ENCODE measurements around the gene MCUR1.
A peak's percentile ranks its signal among the peaks of the same experiment; 100 is the strongest.
"Not testable (repeated sequence)": the region's sequence is repeated elsewhere in the genome, so short reads cannot be mapped to it uniquely, and the experiment has no call there.

The MCUR1 gene, protein sequence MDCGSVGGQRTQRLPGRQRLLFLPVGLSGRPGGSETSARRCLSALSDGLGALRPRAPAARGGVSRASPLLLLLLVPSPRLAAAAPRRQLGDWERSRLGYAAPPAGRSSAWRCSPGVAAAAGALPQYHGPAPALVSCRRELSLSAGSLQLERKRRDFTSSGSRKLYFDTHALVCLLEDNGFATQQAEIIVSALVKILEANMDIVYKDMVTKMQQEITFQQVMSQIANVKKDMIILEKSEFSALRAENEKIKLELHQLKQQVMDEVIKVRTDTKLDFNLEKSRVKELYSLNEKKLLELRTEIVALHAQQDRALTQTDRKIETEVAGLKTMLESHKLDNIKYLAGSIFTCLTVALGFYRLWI

DNA sequence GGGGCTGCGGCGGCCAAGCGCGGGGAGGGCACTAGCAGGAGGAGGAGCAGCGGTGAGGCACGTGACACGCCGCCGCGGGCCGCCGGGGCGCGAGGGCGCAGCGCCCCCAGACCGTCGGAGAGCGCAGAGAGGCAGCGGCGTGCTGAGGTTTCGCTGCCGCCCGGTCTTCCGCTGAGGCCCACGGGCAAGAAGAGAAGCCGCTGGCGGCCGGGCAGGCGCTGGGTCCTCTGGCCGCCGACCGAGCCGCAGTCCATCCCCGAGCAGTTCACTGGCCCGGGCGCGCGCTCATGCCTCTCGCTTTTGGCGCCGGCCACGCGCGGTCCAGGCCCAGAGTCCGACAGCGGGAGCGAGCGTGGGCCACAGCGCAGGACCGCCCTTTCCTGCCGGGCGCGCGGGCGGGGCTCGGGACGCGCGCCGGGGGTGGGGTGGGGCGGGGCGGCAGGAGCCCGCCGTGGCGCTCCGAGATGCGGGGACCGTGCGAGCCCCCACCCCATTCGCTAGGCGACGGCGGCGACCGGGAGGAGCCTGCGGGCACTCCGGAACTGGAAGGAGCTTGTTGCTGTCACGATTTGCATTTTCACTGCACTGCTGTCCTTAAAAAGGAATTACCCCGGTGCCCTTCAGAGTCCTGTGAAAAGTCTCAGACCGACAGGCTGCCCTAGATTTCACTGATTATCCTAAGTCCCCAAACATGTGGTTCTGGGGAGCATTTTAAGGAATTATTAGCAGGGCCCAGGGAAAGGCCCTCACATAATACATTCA, at the start of gene MCUR1:
MCUR1 (minus strand) TSS at position 382 of the 762 bp plus-strand sequence; CDS start at position 254, 128 bp downstream.
- peak; percentile 49 to 61 for DNase-seq (ENCODE audit: low read depth in 2 of 2)

DNA sequence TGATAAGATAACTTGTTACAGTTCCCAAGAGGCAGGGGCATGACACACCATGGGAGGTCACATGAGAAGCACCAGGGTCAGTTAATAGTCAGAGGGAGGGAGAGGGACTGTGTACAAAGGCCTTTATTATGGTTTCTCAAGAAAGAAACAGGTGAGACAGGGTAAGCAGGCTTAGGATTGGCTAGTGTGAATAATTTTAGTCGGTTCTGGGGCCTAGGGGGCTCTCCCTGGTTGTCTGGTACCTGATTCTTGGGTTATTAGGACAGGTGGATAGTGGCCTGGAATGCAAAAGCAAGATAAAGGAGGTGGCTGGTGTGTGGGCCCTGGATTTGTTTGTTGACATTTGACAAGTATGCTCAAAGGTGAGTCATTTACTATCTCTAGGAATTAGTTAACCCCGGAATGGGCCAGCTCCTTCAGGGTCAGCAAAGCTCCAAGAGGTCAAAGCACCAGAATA, 49.4 kb upstream of the MCUR1 start:
- DNase-seq (ENCODE audit: low read depth in 2 of 2): no peak

GRCh38 chr6:13860556-13861185, 46.3 kb upstream of the MCUR1 start:
- DNase-seq (ENCODE audit: low read depth in 2 of 2): not testable (repeated sequence)

- DNase-seq (ENCODE audit: low read depth in 2 of 2): no peak
Measured at GRCh38 chr6:13859871-13860555, 45.7 kb upstream of the MCUR1 start.

GRCh38 chr6:13854716-13855250, 40.4 kb upstream of the MCUR1 start:
- DNase-seq (ENCODE audit: low read depth in 2 of 2): no peak

DNA sequence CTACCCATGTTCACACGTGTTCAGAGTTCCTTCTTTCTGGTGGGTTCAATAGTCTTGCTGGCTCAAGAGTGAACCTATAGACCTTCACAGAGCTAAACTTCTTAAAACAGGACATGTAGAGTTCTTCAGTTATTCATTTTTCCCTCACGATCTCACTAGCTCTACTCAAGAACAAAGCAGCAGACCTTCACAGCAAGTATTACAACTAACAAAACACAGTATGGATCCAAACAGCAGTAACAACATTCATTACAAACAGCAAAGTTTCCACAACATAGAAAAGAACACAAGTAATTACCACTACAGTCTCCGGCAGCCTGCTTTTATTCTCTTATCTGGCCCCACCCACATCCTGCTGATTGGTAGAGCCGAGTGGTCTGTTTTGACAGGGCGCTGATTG, 39.5 kb upstream of the MCUR1 start:
- DNase-seq (ENCODE audit: low read depth in 2 of 2): no peak

- DNase-seq (ENCODE audit: low read depth in 2 of 2): no peak
Measured at GRCh38 chr6:13851803-13852202, 37.4 kb upstream of the MCUR1 start.

GRCh38 chr6:13851330-13851729, 37.0 kb upstream of the MCUR1 start:
- DNase-seq (ENCODE audit: low read depth in 2 of 2): no peak

DNA sequence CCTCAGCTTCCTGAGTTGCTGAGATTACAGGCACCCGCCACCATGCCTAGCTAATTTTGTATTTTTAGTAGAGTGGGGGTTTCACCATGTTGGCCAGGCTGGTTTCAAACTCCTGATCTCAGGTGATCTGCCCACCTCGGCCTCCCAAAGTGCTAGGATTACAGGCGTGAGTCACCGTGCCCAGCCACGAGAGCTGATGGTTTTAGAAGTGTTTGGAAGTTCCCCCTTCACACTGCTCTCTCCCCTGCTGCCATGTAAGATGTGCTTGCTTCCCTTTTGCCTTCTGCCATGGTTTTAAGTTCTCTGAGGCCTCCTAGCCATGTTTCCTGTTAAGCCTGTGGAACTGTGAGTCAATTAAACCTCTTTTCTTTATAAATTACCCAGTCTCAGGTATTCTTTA, 36.3 kb upstream of the MCUR1 start:
- DNase-seq (ENCODE audit: low read depth in 2 of 2): not testable (repeated sequence)

- no peak for DNase-seq (ENCODE audit: low read depth in 2 of 2)
Measured at GRCh38 chr6:13848522-13849150, 34.3 kb upstream of the MCUR1 start.

GRCh38 chr6:13847326-13848050, 33.1 kb upstream of the MCUR1 start:
- no peak for DNase-seq (ENCODE audit: low read depth in 2 of 2)

DNA sequence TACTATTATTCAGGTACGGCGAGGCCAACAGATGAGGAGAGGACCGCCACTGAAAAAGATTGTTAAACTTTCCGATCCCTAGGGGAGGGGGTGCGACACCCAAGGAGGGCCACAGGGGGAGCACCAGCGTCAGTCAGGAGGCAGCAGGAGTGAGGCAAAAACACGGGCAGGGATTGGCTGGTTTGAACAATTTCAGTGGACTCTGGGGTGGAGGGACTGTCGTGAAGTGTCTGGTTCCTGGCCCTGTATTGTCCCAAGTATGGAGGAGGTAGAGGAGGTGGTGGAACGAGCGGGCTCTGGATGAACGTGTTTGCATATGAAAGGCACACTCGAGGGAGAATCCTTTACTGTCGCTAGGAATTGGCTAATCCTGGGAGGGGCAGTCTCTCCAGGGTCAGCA, 32.5 kb upstream of the MCUR1 start:
- DNase-seq (ENCODE audit: low read depth in 2 of 2): no peak

DNA sequence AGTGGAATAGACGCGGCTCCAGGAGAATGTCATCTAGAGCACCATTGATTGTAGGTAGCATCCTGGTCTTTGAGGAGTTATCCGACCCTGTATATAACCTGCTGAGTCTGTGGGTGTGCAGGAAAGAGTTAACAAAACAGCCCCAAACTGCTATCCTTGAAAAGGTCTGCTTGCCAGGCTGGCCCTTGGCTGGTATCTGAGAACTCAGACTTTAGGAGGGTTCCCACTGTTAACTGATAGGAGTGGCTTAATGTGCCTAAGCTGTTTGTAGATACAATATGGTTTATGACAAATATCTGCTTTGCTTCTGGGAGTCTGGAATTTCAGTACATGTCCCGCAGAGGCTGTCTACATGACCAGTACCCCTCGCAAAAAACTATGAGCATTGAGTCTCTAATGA, 27.6 kb upstream of the MCUR1 start:
- no peak for DNase-seq (ENCODE audit: low read depth in 2 of 2)

- no peak for DNase-seq (ENCODE audit: low read depth in 2 of 2)
Measured at GRCh38 chr6:13838616-13839015, 24.3 kb upstream of the MCUR1 start.

DNA sequence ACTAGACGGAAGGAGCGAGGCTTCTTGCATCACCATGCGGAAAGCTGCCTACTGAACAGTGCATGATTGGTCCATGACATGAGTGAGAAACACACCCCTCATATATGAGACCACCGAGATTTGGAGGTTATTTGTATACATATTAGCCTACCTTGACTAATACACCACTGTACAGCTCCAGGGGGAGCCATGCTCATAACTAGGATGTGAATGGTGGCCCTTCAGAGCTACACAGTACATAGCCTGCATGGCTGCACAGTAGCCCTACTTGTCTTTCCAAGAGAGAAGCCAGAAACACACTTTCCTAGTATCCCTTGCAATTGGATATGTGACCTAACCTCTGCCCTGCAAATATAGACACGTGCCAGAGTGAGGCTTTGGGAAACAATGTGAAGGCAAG, 21.8 kb upstream of the MCUR1 start:
- no peak for DNase-seq (ENCODE audit: low read depth in 2 of 2)

- DNase-seq (ENCODE audit: low read depth in 2 of 2): no peak
Measured at GRCh38 chr6:13834790-13835189, 20.4 kb upstream of the MCUR1 start.

DNA sequence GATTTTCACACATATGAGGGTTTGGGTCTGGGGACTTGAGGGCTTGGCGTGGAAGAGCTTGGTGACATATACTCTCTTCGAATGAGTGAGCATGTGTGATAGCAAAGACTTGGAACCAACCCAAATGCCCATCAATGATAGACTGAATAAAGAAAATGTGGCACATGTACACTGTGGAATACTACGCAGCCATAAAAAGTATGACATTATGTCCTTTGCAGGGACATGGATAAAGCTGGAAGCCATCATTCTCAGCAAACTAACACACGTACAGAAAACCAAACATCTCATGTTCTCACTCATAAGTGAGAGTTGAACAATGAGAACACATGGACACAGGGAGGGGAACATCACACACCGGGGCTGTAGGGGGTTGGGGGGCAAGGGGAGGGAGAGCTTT, 19.7 kb upstream of the MCUR1 start:
- not testable (repeated sequence) for DNase-seq (ENCODE audit: low read depth in 2 of 2)

- no peak for DNase-seq (ENCODE audit: low read depth in 2 of 2)
Measured at GRCh38 chr6:13832778-13833177, 18.4 kb upstream of the MCUR1 start.

DNA sequence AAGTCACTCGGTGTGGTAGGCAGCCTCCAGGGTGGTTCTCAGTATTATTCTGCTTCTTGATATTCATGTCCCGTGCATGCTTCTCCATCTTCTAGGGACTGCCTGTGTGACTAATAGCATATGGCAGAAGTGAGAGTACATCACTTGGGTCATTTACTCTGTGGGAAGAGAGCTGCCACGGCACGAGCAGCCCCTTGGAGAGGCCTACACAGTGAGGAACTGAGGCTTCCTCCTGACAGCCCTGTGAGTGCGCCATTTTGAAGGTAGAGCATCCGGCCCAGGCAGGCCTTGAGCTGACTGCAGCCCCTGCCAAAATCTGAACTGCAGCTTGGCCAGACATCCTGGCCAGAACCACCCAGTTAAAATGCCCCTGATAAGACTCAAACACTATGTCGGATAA, 17.3 kb upstream of the MCUR1 start:
- no peak for DNase-seq (ENCODE audit: low read depth in 2 of 2)

DNA sequence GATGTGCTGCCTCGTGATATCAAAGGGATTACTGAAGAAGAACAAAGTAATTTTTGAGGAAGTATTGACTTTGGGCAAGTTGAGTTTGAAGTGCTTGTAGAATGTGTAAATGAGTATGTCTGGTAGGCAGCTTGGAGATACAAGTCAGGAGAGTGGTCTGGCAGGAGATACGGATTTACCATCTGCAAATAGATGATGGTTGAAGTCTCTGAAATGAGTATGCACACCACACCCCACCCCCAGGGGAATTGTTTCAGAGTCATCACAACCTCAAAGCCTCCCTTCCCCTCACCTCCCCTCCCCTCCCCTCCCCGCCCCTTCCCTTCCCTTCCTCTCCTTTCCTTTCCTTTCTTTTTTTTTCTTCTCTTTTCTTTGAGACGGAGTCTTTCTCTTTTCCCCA, 16.4 kb upstream of the MCUR1 start:
- no peak for DNase-seq (ENCODE audit: low read depth in 2 of 2)

DNA sequence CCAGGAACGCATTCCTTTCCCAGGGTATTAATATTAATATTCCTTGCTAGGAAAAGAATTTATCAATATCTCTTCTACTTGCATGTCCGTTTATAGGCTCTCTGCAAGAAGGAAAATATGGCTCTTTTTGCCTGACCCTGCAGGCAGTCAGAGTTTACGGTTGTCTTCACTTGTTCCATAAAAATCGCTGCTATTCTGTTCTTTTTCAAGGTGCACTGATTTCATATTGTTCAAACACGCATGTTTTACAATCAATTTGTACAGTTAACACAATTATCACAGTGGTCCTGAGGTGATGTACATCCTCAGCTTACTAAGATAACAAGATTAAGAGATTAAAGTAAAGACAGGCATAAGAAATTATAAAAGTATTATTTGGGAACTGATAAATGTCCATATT, 15.1 kb upstream of the MCUR1 start:
- not testable (repeated sequence) for DNase-seq (ENCODE audit: low read depth in 2 of 2)

Data from stimulated activated CD8-positive, alpha-beta memory T cell treated with anti-CD3 and anti-CD28 coated beads, Interleukin-2, amount 100 ng/mL, for 1 hour (primary cell).